ENCODE measurements around the gene KAT2B.

The KAT2B gene

GRCh38 chr3:20057612-20058180, 17.4 kb downstream of the KAT2B start:
- Histone ChIP-seq H3K27me3 (ENCODE audit: insufficient read depth, insufficient read length) (no peaks in the 10 kb centered on the region), H3K4me3 (ENCODE audit: insufficient read length, low read depth) (no peak overlapping the region)
- no peak for DNase-seq (ENCODE audit: low read depth, low spot score)

GRCh38 chr3:20059929-20060328, 19.7 kb downstream of the KAT2B start:
- TF ChIP-seq SUZ12 (IDR thresholded peaks at IDR 0.05; ENCODE audit: extremely low read depth, insufficient read depth, insufficient read length) (no peak), YY1 (IDR thresholded peaks at IDR 0.05; ENCODE audit: insufficient read depth, insufficient read length) (no peak), ZNF274 (IDR thresholded peaks at IDR 0.05; ENCODE audit: low read depth, low read length) (no peak)
- H3K9me3 ChIP-seq (ENCODE audit: insufficient read depth, low read length), result no peaks in the 10 kb centered on the region
- DNase-seq (ENCODE audit: low read depth, low spot score), result no peak
- no peaks in the 10 kb centered on the region for H3K4me1 ChIP-seq (ENCODE audit: insufficient read depth, insufficient read length)
- H3K27me3 ChIP-seq (ENCODE audit: insufficient read depth, insufficient read length), result peaks cover 2% of the 10 kb centered on the region
- H3K36me3 ChIP-seq (ENCODE audit: insufficient read depth, insufficient read length, low read length), result no peaks in the 10 kb centered on the region
- no peak overlapping the region for H3K9ac ChIP-seq (ENCODE audit: insufficient read length, low read depth)
- no peak overlapping the region for H3K4me3 ChIP-seq (ENCODE audit: insufficient read length, low read depth)

More at GRCh38 chr3:20057612-20058180, 17.4 kb downstream of the KAT2B start:
- H3K4me1 ChIP-seq (ENCODE audit: insufficient read depth, insufficient read length), result no peaks in the 10 kb centered on the region
- H3K9ac ChIP-seq (ENCODE audit: insufficient read length, low read depth), result no peak overlapping the region
- no peaks in the 10 kb centered on the region for H3K36me3 ChIP-seq (ENCODE audit: insufficient read depth, insufficient read length, low read length)
- H3K9me3 ChIP-seq (ENCODE audit: insufficient read depth, low read length), result no peaks in the 10 kb centered on the region
- TF ChIP-seq ZNF274 (IDR thresholded peaks at IDR 0.05; ENCODE audit: low read depth, low read length), result no peak
- no peak for TF ChIP-seq YY1 (IDR thresholded peaks at IDR 0.05; ENCODE audit: insufficient read depth, insufficient read length)
- TF ChIP-seq SUZ12 (IDR thresholded peaks at IDR 0.05; ENCODE audit: extremely low read depth, insufficient read depth, insufficient read length), result no peak

DNA sequence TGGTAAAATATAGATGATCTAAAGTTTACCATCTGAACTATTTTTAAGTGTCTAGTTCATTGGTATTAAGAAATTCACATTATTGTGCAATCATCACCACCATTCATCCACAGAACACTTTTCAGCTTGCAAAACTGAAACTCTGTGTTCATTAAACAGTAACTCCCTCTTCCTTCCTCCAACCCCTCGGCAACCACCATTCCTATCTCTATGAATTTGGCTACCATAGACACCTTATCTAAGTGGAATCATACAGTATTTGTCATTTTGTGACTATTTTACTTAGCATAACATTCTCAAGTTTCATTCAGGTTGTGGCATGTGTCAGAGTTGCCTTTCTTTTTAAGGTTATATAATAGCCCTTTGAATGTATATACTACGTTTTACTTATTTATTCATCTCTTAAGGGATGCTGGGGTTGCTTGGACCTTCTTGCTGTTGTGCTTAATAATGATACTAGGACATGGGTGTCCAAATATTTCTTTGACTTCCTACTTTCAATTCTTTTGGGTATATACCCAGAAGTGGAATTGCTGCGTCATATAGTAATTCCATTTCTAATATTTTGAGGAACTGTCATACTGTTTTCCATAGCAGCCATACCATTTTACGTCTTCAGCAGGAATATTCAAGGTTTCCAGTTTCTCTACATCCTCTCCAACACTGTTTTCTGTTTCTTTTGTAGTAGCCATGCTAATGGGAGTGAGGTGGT, 20.9 kb downstream of the KAT2B start:
- no peaks in the 10 kb centered on the region for H3K36me3 ChIP-seq (ENCODE audit: insufficient read depth, insufficient read length, low read length)
- no peak overlapping the region for H3K9ac ChIP-seq (ENCODE audit: insufficient read length, low read depth)
- DNase-seq (ENCODE audit: low read depth, low spot score), result no peak
- TF ChIP-seq SUZ12 (IDR thresholded peaks at IDR 0.05; ENCODE audit: extremely low read depth, insufficient read depth, insufficient read length) (no peak), ZNF274 (IDR thresholded peaks at IDR 0.05; ENCODE audit: low read depth, low read length) (no peak), YY1 (IDR thresholded peaks at IDR 0.05; ENCODE audit: insufficient read depth, insufficient read length) (no peak)
- H3K4me3 ChIP-seq (ENCODE audit: insufficient read length, low read depth), result no peak overlapping the region
- peaks cover 5% of the 10 kb centered on the region for H3K27me3 ChIP-seq (ENCODE audit: insufficient read depth, insufficient read length)
- no peaks in the 10 kb centered on the region for H3K9me3 ChIP-seq (ENCODE audit: insufficient read depth, low read length)
- H3K4me1 ChIP-seq (ENCODE audit: insufficient read depth, insufficient read length), result no peaks in the 10 kb centered on the region

- H3K9me3 ChIP-seq (ENCODE audit: insufficient read depth, low read length), result no peaks in the 10 kb centered on the region
- no peaks in the 10 kb centered on the region for H3K36me3 ChIP-seq (ENCODE audit: insufficient read depth, insufficient read length, low read length)
- TF ChIP-seq SUZ12 (IDR thresholded peaks at IDR 0.05; ENCODE audit: extremely low read depth, insufficient read depth, insufficient read length) (no peak), ZNF274 (IDR thresholded peaks at IDR 0.05; ENCODE audit: low read depth, low read length) (no peak), YY1 (IDR thresholded peaks at IDR 0.05; ENCODE audit: insufficient read depth, insufficient read length) (no peak)
- H3K4me1 ChIP-seq (ENCODE audit: insufficient read depth, insufficient read length), result no peaks in the 10 kb centered on the region
- H3K9ac ChIP-seq (ENCODE audit: insufficient read length, low read depth), result no peak overlapping the region
- no peak overlapping the region for H3K4me3 ChIP-seq (ENCODE audit: insufficient read length, low read depth)
- DNase-seq (ENCODE audit: low read depth, low spot score), result no peak
- peaks cover 8% of the 10 kb centered on the region for H3K27me3 ChIP-seq (ENCODE audit: insufficient read depth, insufficient read length)
Observed at GRCh38 chr3:20062996-20063395, 22.8 kb downstream of the KAT2B start.

- H3K4me3 ChIP-seq (ENCODE audit: insufficient read length, low read depth), result no peak overlapping the region
- peaks cover 2% of the 10 kb centered on the region for H3K4me1 ChIP-seq (ENCODE audit: insufficient read depth, insufficient read length)
- no peak overlapping the region for H3K9ac ChIP-seq (ENCODE audit: insufficient read length, low read depth)
Observed at GRCh38 chr3:20064387-20064786, 24.1 kb downstream of the KAT2B start.

GRCh38 chr3:20064796-20065564, 24.7 kb downstream of the KAT2B start:
- H3K27me3 ChIP-seq (ENCODE audit: insufficient read depth, insufficient read length), result peaks cover 14% of the 10 kb centered on the region
- DNase-seq (ENCODE audit: low read depth, low spot score), result no peak
- H3K9me3 ChIP-seq (ENCODE audit: insufficient read depth, low read length), result no peaks in the 10 kb centered on the region
- H3K4me1 ChIP-seq (ENCODE audit: insufficient read depth, insufficient read length), result peaks cover 2% of the 10 kb centered on the region
- H3K36me3 ChIP-seq (ENCODE audit: insufficient read depth, insufficient read length, low read length), result no peaks in the 10 kb centered on the region
- no peak overlapping the region for H3K4me3 ChIP-seq (ENCODE audit: insufficient read length, low read depth)
- no peak overlapping the region for H3K9ac ChIP-seq (ENCODE audit: insufficient read length, low read depth)
- TF ChIP-seq SUZ12 (IDR thresholded peaks at IDR 0.05; ENCODE audit: extremely low read depth, insufficient read depth, insufficient read length) (no peak), ZNF274 (IDR thresholded peaks at IDR 0.05; ENCODE audit: low read depth, low read length) (no peak), YY1 (IDR thresholded peaks at IDR 0.05; ENCODE audit: insufficient read depth, insufficient read length) (no peak)

More at GRCh38 chr3:20064387-20064786, 24.1 kb downstream of the KAT2B start:
- Histone ChIP-seq H3K9me3 (ENCODE audit: insufficient read depth, low read length) (no peaks in the 10 kb centered on the region), H3K27me3 (ENCODE audit: insufficient read depth, insufficient read length) (peaks cover 14% of the 10 kb centered on the region), H3K36me3 (ENCODE audit: insufficient read depth, insufficient read length, low read length) (no peaks in the 10 kb centered on the region)
- TF ChIP-seq YY1 (IDR thresholded peaks at IDR 0.05; ENCODE audit: insufficient read depth, insufficient read length) (no peak), SUZ12 (IDR thresholded peaks at IDR 0.05; ENCODE audit: extremely low read depth, insufficient read depth, insufficient read length) (no peak)
- DNase-seq (ENCODE audit: low read depth, low spot score), result no peak

DNA sequence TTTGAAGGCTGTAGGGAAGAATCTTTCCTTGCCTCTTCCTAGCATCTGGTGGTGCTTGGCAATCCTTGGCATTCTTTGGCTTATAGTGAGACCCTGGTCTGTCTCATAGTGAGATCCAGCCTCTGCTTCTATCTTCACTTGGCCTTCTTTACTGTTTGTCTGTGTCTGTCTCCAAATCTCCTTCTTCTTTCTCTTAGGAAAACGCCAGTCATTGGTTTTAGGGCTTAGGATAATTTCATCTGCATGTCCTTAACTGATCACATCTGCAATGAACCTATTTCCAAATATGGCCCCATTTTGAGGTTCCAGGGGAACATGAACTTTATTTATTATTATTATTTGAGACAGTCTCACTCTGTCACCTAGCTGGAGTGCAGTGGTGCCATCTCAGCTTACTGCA, 25.8 kb downstream of the KAT2B start:
- H3K4me1 ChIP-seq (ENCODE audit: insufficient read depth, insufficient read length), result peaks cover 2% of the 10 kb centered on the region
- no peak overlapping the region for H3K9ac ChIP-seq (ENCODE audit: insufficient read length, low read depth)
- no peak overlapping the region for H3K4me3 ChIP-seq (ENCODE audit: insufficient read length, low read depth)
- DNase-seq (ENCODE audit: low read depth, low spot score), result no peak
- peaks cover 14% of the 10 kb centered on the region for H3K27me3 ChIP-seq (ENCODE audit: insufficient read depth, insufficient read length)
- TF ChIP-seq YY1 (IDR thresholded peaks at IDR 0.05; ENCODE audit: insufficient read depth, insufficient read length) (no peak), ZNF274 (IDR thresholded peaks at IDR 0.05; ENCODE audit: low read depth, low read length) (no peak), SUZ12 (IDR thresholded peaks at IDR 0.05; ENCODE audit: extremely low read depth, insufficient read depth, insufficient read length) (no peak)
- H3K9me3 ChIP-seq (ENCODE audit: insufficient read depth, low read length), result no peaks in the 10 kb centered on the region
- H3K36me3 ChIP-seq (ENCODE audit: insufficient read depth, insufficient read length, low read length), result no peaks in the 10 kb centered on the region

Data from NT2/D1 (cell line).